ENCODE results near the gene CACNA1I. TPM values are rescaled to one million over a fixed set of nuclear protein-coding genes. Genes with fewer than 3 reads are reported as not detected.

Gene CACNA1I
- total RNA-seq, 1 experiment from 2014 or later: 0.15 TPM

- TF ChIP-seq SRF (IDR thresholded peaks at IDR 0.05; ENCODE audit: low read depth): no peak
These were observed 95.3 kb downstream of the CACNA1I start (continued) for GRCh38 chr22:39665661-39666431.

DNA sequence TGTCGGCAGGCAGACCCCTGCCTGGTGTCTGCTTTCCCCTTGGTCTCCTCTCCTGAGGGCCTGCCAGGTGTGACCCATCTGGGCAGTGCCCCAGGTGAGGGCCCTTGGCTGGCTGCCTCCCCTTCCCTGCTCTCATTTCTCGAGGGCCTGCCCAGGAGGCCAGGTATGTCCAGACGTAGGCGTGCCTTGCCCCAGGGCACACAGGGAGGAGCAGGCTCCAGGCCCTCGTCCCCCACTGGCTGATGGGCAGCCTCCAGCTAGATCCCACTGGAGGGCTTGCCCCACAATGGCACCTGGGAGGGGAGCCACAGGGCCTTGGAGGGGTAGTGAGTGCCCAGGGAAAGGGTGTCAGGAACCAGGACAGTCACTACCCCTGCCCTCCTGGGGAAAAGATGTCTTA is 95.9 kb downstream of the CACNA1I start:
- ChIA-PET CTCF (no interaction called here), RAD21 (ENCODE audit: low non-redundant PET in 1 of 2, low total read pairs in 2 of 2, uncharacterized antibody in 2 of 2, unreplicated experiment in 2 of 2) (no interaction called here), POLR2A (no interaction called here)
- no TSS peak for BruUV-seq (replicated peaks)
- Histone ChIP-seq H3K4me2 (ENCODE audit: low read length) (no peak overlapping the region), H3K9me2 (ENCODE audit: insufficient read depth) (no peaks in the 10 kb centered on the region), H3K4me3 (replicated peaks in 1 of 2; ENCODE audit: low read depth in 1 of 2, low read length in 2 of 2) (no peak overlapping the region), H3K27me3 (ENCODE audit: insufficient read depth, low read length) (no peaks in the 10 kb centered on the region), H3K36me3 (ENCODE audit: control insufficient read depth in 1 of 2, insufficient read depth in 2 of 2, low read length in 2 of 2) (no peaks in the 10 kb centered on the region), H3K27ac (ENCODE audit: low read depth, low read length) (no peak overlapping the region; the same call in 1 of the 2 replicates), H3K9me3 (ENCODE audit: control insufficient read depth in 1 of 2, insufficient read depth in 1 of 2, low read depth in 1 of 2, low read length in 2 of 2) (peaks cover 4% of the 10 kb centered on the region in 2 experiments; a peak in 2 of 4 replicates), H4K20me1 (ENCODE audit: insufficient read depth) (no peaks in the 10 kb centered on the region), H3K79me2 (ENCODE audit: insufficient read depth, low read length) (no peaks in the 10 kb centered on the region), H3K9ac (ENCODE audit: low read length) (no peak overlapping the region), H3K4me1 (ENCODE audit: control insufficient read depth in 1 of 2, insufficient read depth in 2 of 2, low read length in 2 of 2) (peaks cover 0 to 8% of the 10 kb centered on the region in 2 experiments; a peak in 1 of 4 replicates), H2AFZ (ENCODE audit: low read depth, low read length, poor library complexity, severe bottlenecking) (no peak overlapping the region)
- DNase-seq (ENCODE audit: low read depth, low spot score) (no peak), ATAC-seq (no peak)
- TF ChIP-seq TCF7L2 (IDR thresholded peaks at IDR 0.05; ENCODE audit: borderline replicate concordance, extremely low read depth, insufficient read depth, insufficient read length): no peak
- no peak for TF ChIP-seq JUND (IDR thresholded peaks at IDR 0.05)
- no peak for TF ChIP-seq MAX (IDR thresholded peaks at IDR 0.05)
- TF ChIP-seq SRF (IDR thresholded peaks at IDR 0.05; ENCODE audit: low read depth): no peak
- intact Hi-C loops (cut with micrococcal nuclease): no loop called here

- Histone ChIP-seq H3K36me3 (ENCODE audit: control insufficient read depth in 1 of 2, insufficient read depth in 2 of 2, low read length in 2 of 2) (no peaks in the 10 kb centered on the region), H3K4me3 (replicated peaks in 1 of 2; ENCODE audit: low read depth in 1 of 2, low read length in 2 of 2) (no peak overlapping the region), H2AFZ (ENCODE audit: low read depth, low read length, poor library complexity, severe bottlenecking) (no peak overlapping the region), H3K4me2 (ENCODE audit: low read length) (no peak overlapping the region), H3K9ac (ENCODE audit: low read length) (no peak overlapping the region), H3K9me3 (ENCODE audit: control insufficient read depth in 1 of 2, insufficient read depth in 1 of 2, low read depth in 1 of 2, low read length in 2 of 2) (peaks cover 7 to 8% of the 10 kb centered on the region in 2 experiments; a peak in 2 of 4 replicates), H4K20me1 (ENCODE audit: insufficient read depth) (no peaks in the 10 kb centered on the region), H3K4me1 (ENCODE audit: control insufficient read depth in 1 of 2, insufficient read depth in 2 of 2, low read length in 2 of 2) (peaks cover 0 to 8% of the 10 kb centered on the region in 2 experiments; a peak in 1 of 4 replicates), H3K27ac (ENCODE audit: low read depth, low read length) (no peak overlapping the region), H3K79me2 (ENCODE audit: insufficient read depth, low read length) (no peaks in the 10 kb centered on the region), H3K27me3 (ENCODE audit: insufficient read depth, low read length) (no peaks in the 10 kb centered on the region), H3K9me2 (ENCODE audit: insufficient read depth) (no peaks in the 10 kb centered on the region)
- ChIA-PET RAD21 (ENCODE audit: low non-redundant PET in 1 of 2, low total read pairs in 2 of 2, uncharacterized antibody in 2 of 2, unreplicated experiment in 2 of 2) (no interaction called here), CTCF (no interaction called here), POLR2A (no interaction called here)
- ATAC-seq (no peak), DNase-seq (ENCODE audit: low read depth, low spot score) (no peak)
- no TSS peak for BruUV-seq (replicated peaks)
- intact Hi-C loops (cut with micrococcal nuclease): no loop called here
- TF ChIP-seq EZH2phosphoT487 (IDR thresholded peaks at IDR 0.05; ENCODE audit: borderline replicate concordance) (no peak), CEBPB (IDR thresholded peaks at IDR 0.05; ENCODE audit: low read depth) (no peak), MAX (IDR thresholded peaks at IDR 0.05) (no peak), REST (IDR thresholded peaks at IDR 0.05; ENCODE audit: low read depth) (no peak), FOSL1 (IDR thresholded peaks at IDR 0.05; ENCODE audit: low read depth) (no peak), SP1 (IDR thresholded peaks at IDR 0.05; ENCODE audit: low read depth) (no peak), YY1 (IDR thresholded peaks at IDR 0.05; ENCODE audit: extremely low read depth, insufficient replicate concordance, low read depth, low read length) (no peak), JUND (IDR thresholded peaks at IDR 0.05) (no peak), POLR2A (IDR thresholded peaks at IDR 0.05; ENCODE audit: borderline replicate concordance, extremely low read depth, insufficient read depth, insufficient read length) (no peak), SIN3A (IDR thresholded peaks at IDR 0.05; ENCODE audit: low read depth) (no peak), POLR2AphosphoS5 (IDR thresholded peaks at IDR 0.05; ENCODE audit: low read depth, low read length) (no peak)
These were observed 96.4 kb downstream of the CACNA1I start for GRCh38 chr22:39666926-39667325.
